K562 (cell line): Measurements from ENCODE around the gene RITA1. TPM values are rescaled to one million over a fixed set of nuclear protein-coding genes. Genes with fewer than 3 reads are reported as not detected.

Experiments used
- CXXC5 ChIP-seq: fragments of 250-450 bp; sonication (Bioruptor Pico); IDR thresholded peaks from 2 replicates; pipeline ENCODE4 v1.8.0; 2022; ENCODE audit warnings: inconsistent platforms, mild to moderate bottlenecking, moderate library complexity
- ELF2 ChIP-seq: fragments of 250-450 bp; sonication (Bioruptor Pico); IDR thresholded peaks from 2 replicates; pipeline ENCODE4 v1.5.0; 2021; ENCODE audit warnings: mild to moderate bottlenecking
- HES1 ChIP-seq: fragments of 450-650 bp; IDR thresholded peaks from 2 replicates; pipeline ENCODE4 v1.6.1; 2016; ENCODE audit warnings: low read depth, mild to moderate bottlenecking, moderate library complexity
- HMGN3 ChIP-seq: IDR thresholded peaks from 2 replicates; pipeline ENCODE4 v1.6.1; 2011; ENCODE audit warnings: borderline replicate concordance, low read depth, mild to moderate bottlenecking, mixed read lengths, low read length; ENCODE audit not compliant: insufficient read length; ENCODE audit errors: extremely low read depth
- KLF16 ChIP-seq: IDR thresholded peaks from 2 replicates; pipeline ENCODE4 v1.6.1; 2016; ENCODE audit warnings: antibody characterized with exemption
- MAFG ChIP-seq: fragments of 450-650 bp; conservative IDR thresholded peaks from 2 replicates; pipeline ENCODE4 v1.6.1; 2016; ENCODE audit warnings: missing genetic modification characterization, missing compliant biosample characterization
- NCOA4 ChIP-seq: fragments of 450-650 bp; IDR thresholded peaks from 2 replicates; pipeline ENCODE4 v1.6.1; 2018; ENCODE audit warnings: mild to moderate bottlenecking; ENCODE audit not compliant: partially characterized antibody
- REST ChIP-seq, 2 experiments: fragments of 450-650 bp; formaldehyde crosslinking in 1 of 2; IDR thresholded peaks; 2 replicates each; pipeline versions ENCODE4 v1.4.0 to v1.6.1; 2014 to 2020; ENCODE audit warnings: mild to moderate bottlenecking in 2 of 2, borderline replicate concordance in 1 of 2, low read depth in 1 of 2
- RHOXF2B ChIP-seq: fragments of 250-450 bp; sonication (Bioruptor Pico); conservative IDR thresholded peaks from 2 replicates; pipeline ENCODE4 v1.5.1; 2021
- RUNX1 ChIP-seq: sonication (generic); IDR thresholded peaks from 2 replicates; pipeline ENCODE4 v1.6.1; 2016; ENCODE audit warnings: antibody characterized with exemption, low read depth
- STAT5B ChIP-seq: fragments of 250-450 bp; sonication (Bioruptor Pico); IDR thresholded peaks from 2 replicates; pipeline ENCODE4 v1.8.0; 2021; ENCODE audit warnings: mild to moderate bottlenecking, inconsistent platforms
- TAF1 ChIP-seq: IDR thresholded peaks from 2 replicates; pipeline ENCODE4 v1.6.1; 2011; ENCODE audit warnings: mild to moderate bottlenecking, low read length, moderate library complexity; ENCODE audit not compliant: insufficient read depth, control insufficient read depth, severe bottlenecking; ENCODE audit errors: extremely low read depth
- ZC3H8 ChIP-seq: fragments of 450-650 bp; IDR thresholded peaks from 2 replicates; pipeline ENCODE4 v1.6.1; 2017
- ZHX1 ChIP-seq: fragments of 150-350 bp; conservative IDR thresholded peaks from 2 replicates; pipeline ENCODE4 v1.6.1; 2014; ENCODE audit warnings: low read length
- ZNF184 ChIP-seq: sonication (generic); formaldehyde crosslinking; IDR thresholded peaks from 2 replicates; pipeline ENCODE4 v1.5.0; 2020; ENCODE audit warnings: missing genetic modification reagents
- ZNF23 ChIP-seq: fragments of 250-450 bp; sonication (Bioruptor Pico); IDR thresholded peaks from 2 replicates; pipeline ENCODE4 v1.4.0; 2020; ENCODE audit warnings: mild to moderate bottlenecking
- polyA plus RNA-seq, 8 experiments: library from polyadenylated mRNA; depleted of rRNA in 4 of 8; stranded (reverse) in 5 of 8; unstranded in 3 of 8; fragments of >200 nt; fragmentation: Nextera tagmentation in 2 of 8; fragmentation: Illumina TruSeq in 1 of 8; extraction: Ambion mirVana in 2 of 8; extraction: Trizol in 1 of 8; gene quantifications; 2 replicates each; pipeline versions ENCODE4 v1.2.1 to v1.2.3, GENCODE V29; 2011 to 2014; ENCODE audit warnings: inconsistent platforms in 1 of 8, missing spikeins in 1 of 8
- total RNA-seq, 7 experiments: library from RNA; depleted of rRNA in 6 of 7; stranded (reverse); fragments of >200 nt in 6 of 7; fragmentation: Illumina TruSeq in 2 of 7; extraction: Trizol in 2 of 7; gene quantifications; 2 replicates each; pipeline versions ENCODE4 v1.2.1 to v1.2.3, GENCODE V29; 2011 to 2021; ENCODE audit warnings: low replicate concordance in 1 of 7

The RITA1 gene
- total and polyA plus RNA-seq, 9 of the 15 experiments (the other 6 are each of a cell fraction or from before 2014, with no cell fraction given) = 2.8 to 40.4 (median 18.0) TPM

GRCh38 chr12:113238309-113238708 is 52.8 kb downstream of the RITA1 start (continued):
- TF ChIP-seq REST (IDR thresholded peaks at IDR 0.05; ENCODE audit: borderline replicate concordance) (no peak; the same call in 1 of the 2 replicates), REST (CRISPR knock-in tag; IDR thresholded peaks at IDR 0.05; ENCODE audit: low read depth) (no peak), ZNF23 (CRISPR knock-in tag) (no peak), NCOA4 (no peak), ELF2 (CRISPR knock-in tag) (no peak), TAF1 (no peak), MAFG (tag) (0 out of 2 replicates have a peak, but pooled peaks have one; percentile 16), ZHX1 (no peak), KLF16 (0 out of 2 replicates have a peak, but pooled peaks have one; percentile 17), CXXC5 (peak; percentile 50; the same call in 1 of the 2 replicates), HMGN3 (no peak), ZNF184 (CRISPR knock-in tag) (no peak), HES1 (no peak), RHOXF2B (no peak), RUNX1 (no peak), ZC3H8 (no peak), STAT5B (CRISPR knock-in tag) (no peak)
